ENCODE measurements around the gene ZNF682. TPM values are rescaled to one million over a fixed set of nuclear protein-coding genes. Genes with fewer than 3 reads are reported as not detected.
"Not testable (repeated sequence)": the region's sequence is repeated elsewhere in the genome, so short reads cannot be mapped to it uniquely, and the experiment has no call there.

Gene ZNF682
- total RNA-seq, 1 donor from 2014 or later = 9.6 TPM

GRCh38 chr19:20060282-20060681 lies 21.0 kb upstream of the ZNF682 start:
- intact Hi-C loops (cut with DNase I) = no loop called here

DNA sequence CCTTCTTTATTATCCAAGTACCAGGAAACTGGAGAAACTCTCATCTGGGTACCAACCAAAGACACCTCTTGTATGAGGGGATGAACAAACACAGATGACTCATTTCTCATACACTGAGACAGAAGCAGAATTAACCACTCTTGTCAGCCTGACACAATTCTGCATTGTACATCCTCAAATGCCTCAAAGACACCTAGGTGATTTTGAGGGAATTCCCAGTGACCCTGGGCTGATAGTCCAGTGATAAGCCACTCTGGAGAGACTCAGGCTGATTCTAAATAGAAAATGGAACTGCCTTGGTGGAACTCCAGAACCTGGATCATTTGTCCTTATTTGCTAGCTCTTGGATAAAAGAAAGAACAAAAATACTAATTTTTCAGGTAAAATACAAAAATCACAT lies 19.4 kb upstream of the ZNF682 start:
- not testable (repeated sequence) for H3K4me1 ChIP-seq

More at GRCh38 chr19:20060282-20060681, 21.0 kb upstream of the ZNF682 start:
- Histone ChIP-seq H3K36me3 (no peaks in the 10 kb centered on the region), H3K4me1 (no peaks in the 10 kb centered on the region), H3K4me3 (no peak overlapping the region), H3K9me3 (no peaks in the 10 kb centered on the region), H3K27ac (no peak overlapping the region), H3K27me3 (no peaks in the 10 kb centered on the region)
- ATAC-seq = no peak
- no peak for DNase-seq
- TF ChIP-seq, protein P1, sequence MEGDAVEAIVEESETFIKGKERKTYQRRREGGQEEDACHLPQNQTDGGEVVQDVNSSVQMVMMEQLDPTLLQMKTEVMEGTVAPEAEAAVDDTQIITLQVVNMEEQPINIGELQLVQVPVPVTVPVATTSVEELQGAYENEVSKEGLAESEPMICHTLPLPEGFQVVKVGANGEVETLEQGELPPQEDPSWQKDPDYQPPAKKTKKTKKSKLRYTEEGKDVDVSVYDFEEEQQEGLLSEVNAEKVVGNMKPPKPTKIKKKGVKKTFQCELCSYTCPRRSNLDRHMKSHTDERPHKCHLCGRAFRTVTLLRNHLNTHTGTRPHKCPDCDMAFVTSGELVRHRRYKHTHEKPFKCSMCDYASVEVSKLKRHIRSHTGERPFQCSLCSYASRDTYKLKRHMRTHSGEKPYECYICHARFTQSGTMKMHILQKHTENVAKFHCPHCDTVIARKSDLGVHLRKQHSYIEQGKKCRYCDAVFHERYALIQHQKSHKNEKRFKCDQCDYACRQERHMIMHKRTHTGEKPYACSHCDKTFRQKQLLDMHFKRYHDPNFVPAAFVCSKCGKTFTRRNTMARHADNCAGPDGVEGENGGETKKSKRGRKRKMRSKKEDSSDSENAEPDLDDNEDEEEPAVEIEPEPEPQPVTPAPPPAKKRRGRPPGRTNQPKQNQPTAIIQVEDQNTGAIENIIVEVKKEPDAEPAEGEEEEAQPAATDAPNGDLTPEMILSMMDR (IDR thresholded peaks at IDR 0.05) = no peak

GRCh38 chr19:20051841-20052768 lies 12.8 kb upstream of the ZNF682 start:
- no peaks in the 10 kb centered on the region for H3K9me3 ChIP-seq
- intact Hi-C loops (cut with DNase I) = no loop called here

More for the DNA sequence above, 19.4 kb upstream of the ZNF682 start:
- DNase-seq; ATAC-seq; H3K27ac ChIP-seq; H3K4me3 ChIP-seq; H3K36me3 ChIP-seq; H3K9me3 ChIP-seq; intact Hi-C loops (cut with DNase I); H3K27me3 ChIP-seq: not testable (repeated sequence)

DNA sequence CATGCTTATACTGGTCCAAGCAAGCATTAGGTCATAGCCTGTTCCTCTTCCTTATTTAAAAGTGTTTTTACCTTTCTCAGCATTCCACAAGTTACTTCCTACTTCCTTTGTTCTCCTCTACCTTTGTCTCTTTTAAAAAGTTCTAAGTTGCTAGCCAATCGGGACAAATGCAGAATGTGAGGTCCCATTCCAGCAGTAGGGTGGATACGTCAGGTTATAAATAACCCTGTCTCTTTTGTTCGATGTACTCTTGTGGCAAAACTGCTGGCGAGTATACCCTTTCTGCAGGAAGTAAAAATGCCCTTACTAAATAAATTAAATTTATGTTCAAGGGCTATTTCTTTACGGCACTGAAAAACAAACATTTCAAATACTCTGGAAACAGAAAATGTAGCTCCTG lies 6.4 kb upstream of the ZNF682 start:
- intact Hi-C loops (cut with DNase I); ATAC-seq; H3K4me3 ChIP-seq; DNase-seq; H3K4me1 ChIP-seq; H3K27me3 ChIP-seq; H3K36me3 ChIP-seq; H3K27ac ChIP-seq; H3K9me3 ChIP-seq: not testable (repeated sequence)

More at GRCh38 chr19:20051841-20052768, 12.8 kb upstream of the ZNF682 start:
- ATAC-seq = peak; percentile 99
- no peaks in the 10 kb centered on the region for H3K27me3 ChIP-seq
- peak overlapping the region; percentile 87 for H3K27ac ChIP-seq
- TF ChIP-seq, protein P1 (IDR thresholded peaks at IDR 0.05) = peak; percentile 17
- H3K36me3 ChIP-seq = no peaks in the 10 kb centered on the region
- peak overlapping the region; percentile 72 for H3K4me3 ChIP-seq
- DNase-seq = peak; percentile 96
- H3K4me1 ChIP-seq = peaks cover 4% of the 10 kb centered on the region

GRCh38 chr19:20044663-20045062 lies 5.4 kb upstream of the ZNF682 start:
- DNase-seq = no peak

DNA sequence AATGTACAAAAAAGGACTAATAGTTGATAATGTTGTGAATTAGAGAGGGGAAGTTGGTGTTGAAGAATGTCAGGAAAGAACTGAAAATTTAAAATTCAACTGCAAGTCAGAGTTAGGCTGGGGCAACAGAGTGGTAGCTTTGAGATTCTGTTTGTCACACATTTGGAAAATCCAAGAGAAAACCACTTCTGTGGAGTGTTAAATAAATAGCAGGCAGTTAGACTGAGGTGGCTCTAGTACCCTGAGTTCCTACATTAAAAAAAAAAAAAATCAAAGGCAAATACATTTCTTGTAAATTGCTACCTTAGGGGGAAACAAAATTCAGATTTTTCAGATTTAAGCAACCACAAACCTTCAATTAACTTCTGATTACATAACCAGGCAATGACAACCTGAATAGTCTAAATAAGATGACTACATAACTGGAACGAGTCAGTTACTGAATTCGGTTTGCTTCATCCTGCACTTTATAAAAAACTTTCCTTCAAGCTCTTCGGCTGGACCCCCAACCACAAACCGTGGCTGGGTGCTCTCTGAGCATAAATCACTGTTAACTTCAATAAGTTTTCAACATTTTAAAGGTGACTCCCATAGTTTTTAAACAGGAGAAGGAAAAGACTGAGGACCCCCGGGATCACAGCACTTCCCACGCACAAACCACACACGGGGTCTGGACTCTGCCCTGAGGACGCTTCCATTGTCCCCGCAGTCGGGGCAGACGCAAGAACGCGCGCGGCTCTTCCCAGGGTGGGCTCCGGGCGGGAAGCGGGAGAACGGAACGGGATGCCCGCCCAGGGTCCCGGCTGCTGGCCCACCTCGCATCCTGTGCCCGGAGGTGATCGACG lies 725 bp downstream of the ZNF682 start:
- Histone ChIP-seq H3K36me3 (no peaks in the 10 kb centered on the region), H3K27ac (peak overlapping the region; percentile 87), H3K27me3 (no peaks in the 10 kb centered on the region), H3K9me3 (no peaks in the 10 kb centered on the region), H3K4me3 (peak overlapping the region; percentile 95), H3K4me1 (peaks cover 5% of the 10 kb centered on the region)
- intact Hi-C loops (cut with DNase I) = no loop called here
- DNase-seq (no peak), ATAC-seq (no peak)
- TF ChIP-seq, protein P1 (IDR thresholded peaks at IDR 0.05) = no peak

More at GRCh38 chr19:20044663-20045062, 5.4 kb upstream of the ZNF682 start:
- TF ChIP-seq, protein P1 (IDR thresholded peaks at IDR 0.05) = no peak
- intact Hi-C loops (cut with DNase I) = no loop called here
- Histone ChIP-seq H3K27ac (no peak overlapping the region), H3K27me3 (no peaks in the 10 kb centered on the region), H3K4me3 (no peak overlapping the region), H3K4me1 (peaks cover 3% of the 10 kb centered on the region), H3K9me3 (no peaks in the 10 kb centered on the region), H3K36me3 (no peaks in the 10 kb centered on the region)
- ATAC-seq = no peak

Measured in upper lobe of right lung (tissue), 1 donor.